HepG2 (cell line): ENCODE data around the gene PTPN3. TPM values are rescaled to one million over a fixed set of nuclear protein-coding genes. Genes with fewer than 3 reads are reported as not detected.

ENCODE experiments used
- ATAC-seq: fragments of 200-7000 bp; cut with Tn5 transposase; 3 replicates; pipeline ENCODE4 v1.9.1; 2020; ENCODE audit warnings: mild to moderate bottlenecking, moderate library complexity
- BruUV-seq: library from RNA; stranded (reverse); fragments of 400-500 nt; replicated peaks from 2 replicates; lab custom pipeline; 2021; lab: Mats Ljungman, UMichigan
- CTCF ChIA-PET: fragments of 300-600 bp; formaldehyde crosslinking; extraction: SDS; loops from one replicate; lab custom pipeline; 2021; ENCODE audit warnings: low total read pairs, inconsistent platforms, low intra/inter-chr PET ratio; lab: Yijun Ruan, JAX
- POLR2A ChIA-PET: fragments of 350-600 bp; sonication (Branson Sonifier 250); formaldehyde crosslinking; loops from one replicate; lab custom pipeline; 2020; ENCODE audit warnings: antibody characterized with exemption, inconsistent platforms; lab: Yijun Ruan, JAX
- DNase-seq: peaks from one replicate; pipeline ENCODE4 v3.0.0-alpha.2; 2015; ENCODE audit warnings: low spot score
- FAIRE-seq: peaks from 3 replicates; lab custom pipeline; 2011; peaks lifted over from hg19 to GRCh38; lab: Jason Lieb, UNC
- H2AFZ ChIP-seq: one replicate; pipeline ENCODE4 v1.6.1; 2011; ENCODE audit warnings: low read length, inconsistent platforms
- H3K27ac ChIP-seq: fragments of 300-600 bp; 3 replicates; pipeline ENCODE4 v1.8.0; 2011; ENCODE audit warnings: mixed run types, mild to moderate bottlenecking, mixed read lengths, low read length, inconsistent platforms; ENCODE audit not compliant: insufficient read depth; ENCODE audit errors: extremely low read length
- H3K27me3 ChIP-seq, 2 experiments: fragments of 200-600 bp in 1 of 2; 2 replicates in 1 of 2; 3 replicates in 1 of 2; pipeline versions ENCODE4 v1.6.0 to v1.8.0; 2011; ENCODE audit warnings: low read length in 2 of 2, mild to moderate bottlenecking in 2 of 2, moderate library complexity in 2 of 2, inconsistent platforms in 1 of 2; ENCODE audit not compliant: insufficient read depth in 2 of 2, control insufficient read depth in 1 of 2
- H3K36me3 ChIP-seq, 2 experiments: fragments of 200-600 bp in 1 of 2; replicated peaks in 1 of 2; 2 replicates in 1 of 2; 3 replicates in 1 of 2; pipeline versions ENCODE4 v1.5.1 to v1.8.0; 2011; ENCODE audit warnings: low read length in 2 of 2, inconsistent platforms in 1 of 2; ENCODE audit not compliant: insufficient read depth in 2 of 2, control insufficient read depth in 1 of 2
- H3K4me1 ChIP-seq: 2 replicates; pipeline ENCODE4 v1.5.1; 2012; ENCODE audit warnings: low read length, inconsistent platforms; ENCODE audit not compliant: insufficient read depth
- H3K4me2 ChIP-seq: 2 replicates; pipeline ENCODE4 v1.6.0; 2011; ENCODE audit warnings: low read depth, low read length, inconsistent platforms
- H3K4me3 ChIP-seq, 3 experiments: fragments of 200-600 bp in 1 of 3; sonication (generic), shearing (Covaris generic) in 1 of 3; replicated peaks in 1 of 3; 2 replicates each; pipeline ENCODE4 v1.5.1; 2011 to 2016; ENCODE audit warnings: low read length in 3 of 3, inconsistent platforms in 2 of 3, low read depth in 2 of 3, mild to moderate bottlenecking in 2 of 3, control low read depth in 1 of 3, mixed read lengths in 1 of 3; ENCODE audit not compliant: insufficient read depth in 1 of 3
- H3K79me2 ChIP-seq: one replicate; pipeline ENCODE4 v1.6.1; 2011; ENCODE audit warnings: low read length, inconsistent platforms; ENCODE audit not compliant: insufficient read depth
- H3K9ac ChIP-seq: 2 replicates; pipeline ENCODE4 v1.6.0; 2011; ENCODE audit warnings: mild to moderate bottlenecking, low read depth, low read length, inconsistent platforms; ENCODE audit not compliant: insufficient read depth
- H3K9me3 ChIP-seq: 2 replicates; pipeline ENCODE4 v1.5.1; 2012; ENCODE audit warnings: mild to moderate bottlenecking, low read length
- H4K20me1 ChIP-seq: 2 replicates; pipeline ENCODE4 v1.6.0; 2011; ENCODE audit warnings: inconsistent platforms, mild to moderate bottlenecking, low read length, moderate library complexity; ENCODE audit not compliant: insufficient read depth
- CAMTA2 ChIP-seq: sonication (generic); formaldehyde crosslinking; IDR thresholded peaks from 2 replicates; pipeline ENCODE4 v1.4.0; 2020; ENCODE audit warnings: mild to moderate bottlenecking, missing genetic modification reagents, borderline replicate concordance
- MYC ChIP-seq: sonication (generic); formaldehyde crosslinking; IDR thresholded peaks from 2 replicates; pipeline ENCODE4 v1.9.0; 2021; ENCODE audit warnings: missing genetic modification reagents, borderline replicate concordance
- NFE2 ChIP-seq: sonication (generic); formaldehyde crosslinking; IDR thresholded peaks from 2 replicates; pipeline ENCODE4 v1.4.0; 2020; ENCODE audit warnings: missing genetic modification reagents
- POGZ ChIP-seq: sonication (generic); formaldehyde crosslinking; IDR thresholded peaks from 2 replicates; pipeline ENCODE4 v1.4.0; 2020; ENCODE audit warnings: mild to moderate bottlenecking, missing genetic modification reagents
- SIN3B ChIP-seq: fragments of 150-350 bp; IDR thresholded peaks from 2 replicates; pipeline ENCODE4 v1.6.1; 2014; ENCODE audit warnings: low read length
- SP5 ChIP-seq: IDR thresholded peaks from 2 replicates; pipeline ENCODE4 v1.6.1; 2016; ENCODE audit warnings: low read depth, borderline replicate concordance
- YEATS4 ChIP-seq: sonication (generic); formaldehyde crosslinking; IDR thresholded peaks from 2 replicates; pipeline ENCODE4 v1.4.0; 2020; ENCODE audit warnings: missing genetic modification reagents, borderline replicate concordance
- ZBTB38 ChIP-seq: sonication (generic); formaldehyde crosslinking; IDR thresholded peaks from 2 replicates; pipeline ENCODE4 v1.5.1; 2020; ENCODE audit warnings: mild to moderate bottlenecking, missing genetic modification reagents
- ZNF138 ChIP-seq: sonication (generic); formaldehyde crosslinking; IDR thresholded peaks from 2 replicates; pipeline ENCODE4 v1.5.0; 2020; ENCODE audit warnings: mild to moderate bottlenecking, low read depth, missing genetic modification reagents
- ZNF501 ChIP-seq: sonication (generic); formaldehyde crosslinking; IDR thresholded peaks from 2 replicates; pipeline ENCODE4 v1.5.1; 2020; ENCODE audit warnings: mild to moderate bottlenecking, moderate library complexity, missing genetic modification reagents
- WGBS: methylation state at CpG from one replicate; pipeline ENCODE4 v1.1.6; 2017; ENCODE audit warnings: low lambda C conversion rate; 5-methylcytosine and 5-hydroxymethylcytosine counted together
- in situ Hi-C: cut with HindIII; loops from 2 replicates; pipeline ENCODE4 v1.10.0; 2017; ENCODE audit warnings: low pct_unique_long_range_greater_than_20kb; ENCODE audit not compliant: extremely low pct_ligation_motif_present
- intact Hi-C: fragments of 100-400 bp; cut with micrococcal nuclease; formaldehyde crosslinking; loops from one replicate; pipeline ENCODE4 v1.10.0; 2022; ENCODE audit not compliant: unreplicated experiment
- polyA plus RNA-seq, 8 experiments: library from polyadenylated mRNA; depleted of rRNA in 3 of 8; stranded (reverse) in 7 of 8; unstranded in 1 of 8; fragments of >200 nt; fragmentation: Illumina TruSeq in 4 of 8; extraction: Trizol in 4 of 8; gene quantifications; 2 replicates each; pipeline versions ENCODE4 v1.2.1 to v1.2.3, GENCODE V29; 2011 to 2016; ENCODE audit warnings: low read depth in 4 of 8, missing spikeins in 1 of 8, mixed read lengths in 1 of 8; ENCODE audit not compliant: insufficient read depth in 1 of 8
- total RNA-seq, 5 experiments: library from RNA; depleted of rRNA; stranded (reverse); fragments of >200 nt; fragmentation: Illumina TruSeq; extraction: Trizol; gene quantifications; 2 replicates each; pipeline ENCODE4 v1.2.3, GENCODE V29; 2016; ENCODE audit warnings: low read depth in 1 of 5
- TF ChIP-seq, protein P1 (sequence below): sonication (generic); formaldehyde crosslinking; IDR thresholded peaks from 2 replicates; pipeline ENCODE4 v1.5.1; 2020; ENCODE audit warnings: missing genetic modification reagents, mild to moderate bottlenecking, borderline replicate concordance
- TF ChIP-seq, protein P2 (sequence below): sonication (generic); formaldehyde crosslinking; IDR thresholded peaks from 2 replicates; pipeline ENCODE4 v1.4.0; 2020; ENCODE audit warnings: mild to moderate bottlenecking, low read depth, missing genetic modification reagents
- TF ChIP-seq, protein P3 (sequence below): sonication (generic); formaldehyde crosslinking; IDR thresholded peaks from 2 replicates; pipeline ENCODE4 v1.4.0; 2020; ENCODE audit warnings: missing genetic modification reagents
- TF ChIP-seq, protein P4 (sequence below): IDR thresholded peaks from 2 replicates; pipeline ENCODE4 v1.6.1; 2016; ENCODE audit warnings: mild to moderate bottlenecking
- TF ChIP-seq, protein P5 (sequence below), 2 experiments: sonication (generic) in 1 of 2; formaldehyde crosslinking in 1 of 2; IDR thresholded peaks; 2 replicates each; pipeline versions ENCODE4 v1.4.0 to v1.6.1; 2018 to 2020; ENCODE audit warnings: missing genetic modification reagents in 2 of 2, borderline replicate concordance in 1 of 2, low read depth in 1 of 2, mild to moderate bottlenecking in 1 of 2, missing biosample characterization in 1 of 2

PTPN3 gene
- total and polyA plus RNA-seq, 2 of the 13 experiments (the other 11 are each of a cell fraction or from before 2014, with no cell fraction given) = 5.6 to 20.5 TPM

DNA sequence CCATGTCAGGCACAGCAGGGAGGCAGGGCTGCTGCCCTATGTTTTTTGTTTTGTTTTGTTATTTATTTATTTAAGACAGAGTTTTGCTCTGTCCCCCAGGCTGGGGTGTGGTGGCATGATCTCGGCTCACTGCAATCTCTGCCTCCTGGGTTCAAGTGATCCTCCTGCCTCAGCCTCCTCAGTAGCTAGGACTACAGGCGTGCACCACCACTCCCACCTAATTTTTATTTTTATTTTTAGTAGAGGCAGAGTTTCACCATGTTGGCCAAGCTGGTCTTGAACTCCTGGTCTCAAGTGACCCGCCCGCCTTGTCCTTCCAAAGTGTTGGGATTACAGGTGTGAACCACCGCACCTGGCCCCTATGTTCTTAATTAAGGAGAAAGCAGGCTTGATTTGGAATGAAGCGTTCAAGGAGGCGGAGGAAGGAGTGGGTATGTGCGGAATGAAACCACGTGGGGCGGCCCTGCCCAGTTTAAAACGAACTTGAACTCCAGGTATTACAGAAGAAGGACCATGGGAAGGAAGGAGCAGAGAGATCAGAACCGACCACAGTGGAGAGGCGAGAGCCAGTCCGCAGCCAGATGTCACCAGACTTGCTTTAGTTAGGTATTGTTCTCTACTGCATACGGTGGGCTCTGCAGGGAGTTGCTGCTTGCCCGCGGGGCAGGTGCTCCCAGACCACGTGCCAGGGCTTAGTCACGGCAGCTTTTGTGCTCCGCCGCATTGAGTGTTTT, 142.4 kb downstream of the PTPN3 start (continued):
- TF ChIP-seq, protein P1, sequence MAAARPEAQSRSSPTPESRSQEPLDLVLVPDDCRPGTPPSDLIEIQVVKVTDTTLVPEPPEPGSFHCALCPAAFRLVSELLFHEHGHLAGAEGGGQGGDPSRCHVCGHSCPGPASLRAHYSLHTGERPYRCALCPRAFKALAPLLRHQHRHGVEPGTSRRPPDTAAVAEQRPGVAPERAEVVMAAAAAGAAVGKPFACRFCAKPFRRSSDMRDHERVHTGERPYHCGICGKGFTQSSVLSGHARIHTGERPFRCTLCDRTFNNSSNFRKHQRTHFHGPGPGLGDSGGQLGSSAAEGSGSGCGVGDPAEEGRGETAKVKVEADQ (CRISPR knock-in tag) = no peak
- TF ChIP-seq ZNF501 (no peak), MYC (CRISPR knock-in tag) (no peak), NFE2 (CRISPR knock-in tag) (no peak), SP5 (CRISPR knock-in tag) (no peak), ZNF138 (CRISPR knock-in tag) (no peak), ZBTB38 (CRISPR knock-in tag) (no peak), POGZ (CRISPR knock-in tag) (no peak)

DNA sequence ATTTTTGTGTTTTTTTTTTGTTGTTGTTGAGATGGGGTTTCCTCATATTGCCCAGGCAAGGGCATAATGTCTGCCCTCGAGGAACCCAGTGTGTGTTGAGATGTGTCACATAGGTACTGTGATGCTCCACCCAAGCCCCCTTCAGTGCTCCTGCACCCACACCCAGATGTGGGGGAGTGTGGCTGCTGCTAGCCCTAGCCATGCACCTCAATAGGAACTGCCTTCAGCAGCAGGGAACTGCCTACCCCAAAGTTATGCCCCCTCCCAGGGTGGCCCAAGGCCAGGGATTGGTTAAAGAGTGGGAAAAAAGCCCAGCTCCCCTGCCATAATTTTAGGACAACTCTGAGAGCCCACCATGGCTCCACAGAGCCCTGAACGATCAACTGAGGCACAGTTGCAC, 143.9 kb downstream of the PTPN3 start:
- no peaks in the 10 kb centered on the region for H4K20me1 ChIP-seq
- H3K9ac ChIP-seq = no peak overlapping the region
- H3K27me3 ChIP-seq = 0 out of 5 replicates have a peak, but pooled peaks cover 0 to 3% of the 10 kb centered on the region in 2 experiments
- CTCF ChIA-PET = no interaction called here
- H3K36me3 ChIP-seq = no peaks in the 10 kb centered on the region
- no peaks in the 10 kb centered on the region for H3K79me2 ChIP-seq
- ATAC-seq (no peak), DNase-seq (no peak), FAIRE-seq (no peak)
- POLR2A ChIA-PET = no interaction called here
- TF ChIP-seq, protein P2, sequence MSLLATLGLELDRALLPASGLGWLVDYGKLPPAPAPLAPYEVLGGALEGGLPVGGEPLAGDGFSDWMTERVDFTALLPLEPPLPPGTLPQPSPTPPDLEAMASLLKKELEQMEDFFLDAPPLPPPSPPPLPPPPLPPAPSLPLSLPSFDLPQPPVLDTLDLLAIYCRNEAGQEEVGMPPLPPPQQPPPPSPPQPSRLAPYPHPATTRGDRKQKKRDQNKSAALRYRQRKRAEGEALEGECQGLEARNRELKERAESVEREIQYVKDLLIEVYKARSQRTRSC (CRISPR knock-in tag) = no peak
- TF ChIP-seq, protein P3, sequence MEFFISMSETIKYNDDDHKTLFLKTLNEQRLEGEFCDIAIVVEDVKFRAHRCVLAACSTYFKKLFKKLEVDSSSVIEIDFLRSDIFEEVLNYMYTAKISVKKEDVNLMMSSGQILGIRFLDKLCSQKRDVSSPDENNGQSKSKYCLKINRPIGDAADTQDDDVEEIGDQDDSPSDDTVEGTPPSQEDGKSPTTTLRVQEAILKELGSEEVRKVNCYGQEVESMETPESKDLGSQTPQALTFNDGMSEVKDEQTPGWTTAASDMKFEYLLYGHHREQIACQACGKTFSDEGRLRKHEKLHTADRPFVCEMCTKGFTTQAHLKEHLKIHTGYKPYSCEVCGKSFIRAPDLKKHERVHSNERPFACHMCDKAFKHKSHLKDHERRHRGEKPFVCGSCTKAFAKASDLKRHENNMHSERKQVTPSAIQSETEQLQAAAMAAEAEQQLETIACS = no peak
- TF ChIP-seq CAMTA2 (CRISPR knock-in tag) (no peak), SIN3B (no peak), YEATS4 (CRISPR knock-in tag) (no peak)
- TF ChIP-seq, protein P4, sequence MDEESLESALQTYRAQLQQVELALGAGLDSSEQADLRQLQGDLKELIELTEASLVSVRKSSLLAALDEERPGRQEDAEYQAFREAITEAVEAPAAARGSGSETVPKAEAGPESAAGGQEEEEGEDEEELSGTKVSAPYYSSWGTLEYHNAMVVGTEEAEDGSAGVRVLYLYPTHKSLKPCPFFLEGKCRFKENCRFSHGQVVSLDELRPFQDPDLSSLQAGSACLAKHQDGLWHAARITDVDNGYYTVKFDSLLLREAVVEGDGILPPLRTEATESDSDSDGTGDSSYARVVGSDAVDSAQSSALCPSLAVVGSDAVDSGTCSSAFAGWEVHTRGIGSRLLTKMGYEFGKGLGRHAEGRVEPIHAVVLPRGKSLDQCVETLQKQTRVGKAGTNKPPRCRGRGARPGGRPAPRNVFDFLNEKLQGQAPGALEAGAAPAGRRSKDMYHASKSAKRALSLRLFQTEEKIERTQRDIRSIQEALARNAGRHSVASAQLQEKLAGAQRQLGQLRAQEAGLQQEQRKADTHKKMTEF = no peak
- TF ChIP-seq, protein P5, sequence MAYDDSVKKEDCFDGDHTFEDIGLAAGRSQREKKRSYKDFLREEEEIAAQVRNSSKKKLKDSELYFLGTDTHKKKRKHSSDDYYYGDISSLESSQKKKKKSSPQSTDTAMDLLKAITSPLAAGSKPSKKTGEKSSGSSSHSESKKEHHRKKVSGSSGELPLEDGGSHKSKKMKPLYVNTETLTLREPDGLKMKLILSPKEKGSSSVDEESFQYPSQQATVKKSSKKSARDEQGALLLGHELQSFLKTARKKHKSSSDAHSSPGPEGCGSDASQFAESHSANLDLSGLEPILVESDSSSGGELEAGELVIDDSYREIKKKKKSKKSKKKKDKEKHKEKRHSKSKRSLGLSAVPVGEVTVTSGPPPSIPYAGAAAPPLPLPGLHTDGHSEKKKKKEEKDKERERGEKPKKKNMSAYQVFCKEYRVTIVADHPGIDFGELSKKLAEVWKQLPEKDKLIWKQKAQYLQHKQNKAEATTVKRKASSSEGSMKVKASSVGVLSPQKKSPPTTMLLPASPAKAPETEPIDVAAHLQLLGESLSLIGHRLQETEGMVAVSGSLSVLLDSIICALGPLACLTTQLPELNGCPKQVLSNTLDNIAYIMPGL (CRISPR knock-in tag; IDR thresholded peaks at IDR 0.05; ENCODE audit: borderline replicate concordance in 1 of 2, low read depth in 1 of 2) = no peak
- H3K4me2 ChIP-seq = no peak overlapping the region
- in situ Hi-C loops (no loop called here), intact Hi-C loops (no loop called here)
- H3K9me3 ChIP-seq = no peaks in the 10 kb centered on the region
- H3K4me3 ChIP-seq = no peak overlapping the region
- no peak overlapping the region for H3K27ac ChIP-seq
- 0% methylated on average over 2 of the region's 2 CpGs for WGBS
- no peak overlapping the region for H2AFZ ChIP-seq
- peaks cover 6% of the 10 kb centered on the region for H3K4me1 ChIP-seq
- no TSS peak for BruUV-seq
